ENCODE data around the gene ZNF862.

The ZNF862 gene

GRCh38 chr7:149817836-149818535, 20.2 kb upstream of the ZNF862 start:
- no peak for DNase-seq (ENCODE audit: low spot score)
- no peak overlapping the region for H3K27ac ChIP-seq
- no peak for TF ChIP-seq CTCF (conservative IDR thresholded peaks at IDR 0.05; ENCODE audit: low read depth)
- ChIA-PET POLR2A (ENCODE audit: low non-redundant PET) (no interaction called here), CTCF (interaction anchor here (0.8 kb wide), 1 partner anchor 11 kb away, joined by 3 read pairs; no protein-coding TSS in a partner anchor)

- ChIA-PET CTCF (interaction anchor here (0.8 kb wide), 1 partner anchor 11 kb away, joined by 3 read pairs; no protein-coding TSS in a partner anchor), POLR2A (ENCODE audit: low non-redundant PET) (no interaction called here)
- no peak for DNase-seq (ENCODE audit: low spot score)
- TF ChIP-seq CTCF (conservative IDR thresholded peaks at IDR 0.05; ENCODE audit: low read depth) = no peak
- no peak overlapping the region for H3K27ac ChIP-seq
Measured at GRCh38 chr7:149818536-149818840, 19.7 kb upstream of the ZNF862 start.

GRCh38 chr7:149819141-149819960, 18.8 kb upstream of the ZNF862 start:
- ChIA-PET POLR2A (ENCODE audit: low non-redundant PET) (no interaction called here), CTCF (no interaction called here)

GRCh38 chr7:149819961-149820340, 18.2 kb upstream of the ZNF862 start:
- CTCF ChIA-PET = no interaction called here
- POLR2A ChIA-PET (ENCODE audit: low non-redundant PET) = no interaction called here
- TF ChIP-seq CTCF (conservative IDR thresholded peaks at IDR 0.05; ENCODE audit: low read depth) = no peak
- DNase-seq (ENCODE audit: low spot score) = no peak
- H3K27ac ChIP-seq = no peak overlapping the region

More at GRCh38 chr7:149819141-149819960, 18.8 kb upstream of the ZNF862 start:
- no peak overlapping the region for H3K27ac ChIP-seq
- TF ChIP-seq CTCF (conservative IDR thresholded peaks at IDR 0.05; ENCODE audit: low read depth) = no peak
- no peak for DNase-seq (ENCODE audit: low spot score)

GRCh38 chr7:149820622-149821190, 17.5 kb upstream of the ZNF862 start:
- ChIA-PET CTCF (no interaction called here), POLR2A (ENCODE audit: low non-redundant PET) (no interaction called here)
- no peak for DNase-seq (ENCODE audit: low spot score)
- no peak for TF ChIP-seq CTCF (conservative IDR thresholded peaks at IDR 0.05; ENCODE audit: low read depth)
- no peak overlapping the region for H3K27ac ChIP-seq

GRCh38 chr7:149821191-149822148, 16.7 kb upstream of the ZNF862 start:
- POLR2A ChIA-PET (ENCODE audit: low non-redundant PET) = no interaction called here
- no peak for DNase-seq (ENCODE audit: low spot score)
- no peak for TF ChIP-seq CTCF (conservative IDR thresholded peaks at IDR 0.05; ENCODE audit: low read depth)
- H3K27ac ChIP-seq = no peak overlapping the region
- CTCF ChIA-PET = no interaction called here

Data from RWPE1 (cell line).